GM12878 (cell line): ENCODE data around the gene DCAF6. TPM values are rescaled to one million over a fixed set of nuclear protein-coding genes. Genes with fewer than 3 reads are reported as not detected.

Source experiments
- ATAC-seq: fragments of 200-7000 bp; cut with Tn5 transposase; 3 replicates; pipeline ENCODE4 v1.9.1; 2020; ENCODE audit warnings: mild to moderate bottlenecking, moderate library complexity
- BruUV-seq: library from RNA; stranded (reverse); fragments of 400-500 nt; replicated peaks from 2 replicates; lab custom pipeline; 2021; lab: Mats Ljungman, UMichigan
- CTCF ChIA-PET: fragments of 300-600 bp; sonication (Branson Sonifier 250); formaldehyde crosslinking; extraction: SDS; loops from one replicate; lab custom pipeline; 2021; ENCODE audit warnings: inconsistent platforms; lab: Yijun Ruan, JAX
- POLR2A ChIA-PET: fragments of 350-600 bp; formaldehyde crosslinking; extraction: SDS; loops from one replicate; lab custom pipeline; 2021; ENCODE audit warnings: inconsistent platforms; lab: Charles Lee
- RAD21 ChIA-PET: fragments of 300-600 bp; sonication (Branson Sonifier 250); formaldehyde crosslinking; loops from one replicate; lab custom pipeline; 2023; ENCODE audit warnings: antibody characterized with exemption; ENCODE audit not compliant: unreplicated experiment; lab: Charles Lee
- SMC1A ChIA-PET: fragments of 300-600 bp; sonication (Branson Sonifier 250); formaldehyde crosslinking; loops from one replicate; lab custom pipeline; 2023; ENCODE audit not compliant: unreplicated experiment, uncharacterized antibody; lab: Charles Lee
- DNase-seq: peaks from one replicate; pipeline ENCODE4 v3.0.0-alpha.2; 2011; ENCODE audit warnings: low read depth, low spot score
- FAIRE-seq: peaks from 3 replicates; lab custom pipeline; 2011; peaks lifted over from hg19 to GRCh38; lab: Jason Lieb, UNC
- H2AFZ ChIP-seq: 2 replicates; pipeline ENCODE4 v1.6.0; 2011; ENCODE audit warnings: low read depth, low read length, control low read depth; ENCODE audit not compliant: control insufficient read depth
- H3K27ac ChIP-seq: 2 replicates; pipeline ENCODE4 v1.5.1; 2011; ENCODE audit warnings: control low read depth; ENCODE audit not compliant: control insufficient read depth, insufficient read depth
- H3K27me3 ChIP-seq, 2 experiments: replicated peaks in 1 of 2; 2 replicates each; pipeline versions ENCODE4 v1.6.0 to v1.6.1; 2011; ENCODE audit warnings: low read length in 1 of 2; ENCODE audit not compliant: control insufficient read depth in 2 of 2, insufficient read depth in 2 of 2
- H3K36me3 ChIP-seq, 2 experiments: 2 replicates each; pipeline ENCODE4 v1.5.1; 2011; ENCODE audit warnings: low read length in 1 of 2; ENCODE audit not compliant: control insufficient read depth in 2 of 2, insufficient read depth in 2 of 2
- H3K4me1 ChIP-seq: 2 replicates; pipeline ENCODE4 v1.6.1; 2011; ENCODE audit warnings: mild to moderate bottlenecking, low read length, moderate library complexity, mixed read lengths; ENCODE audit not compliant: control insufficient read depth, insufficient read depth
- H3K4me2 ChIP-seq: 2 replicates; pipeline ENCODE4 v1.6.0; 2011; ENCODE audit warnings: control low read depth; ENCODE audit not compliant: control insufficient read depth, insufficient read depth
- H3K4me3 ChIP-seq: fragments of 200-600 bp; sonication (generic); 2 replicates; pipeline ENCODE4 v1.5.1; 2016
- H3K79me2 ChIP-seq: 2 replicates; pipeline ENCODE4 v1.6.0; 2011; ENCODE audit warnings: low read length; ENCODE audit not compliant: control insufficient read depth, insufficient read depth
- H3K9ac ChIP-seq: 2 replicates; pipeline ENCODE4 v1.8.0; 2011; ENCODE audit warnings: low read length, control low read depth, mixed read lengths; ENCODE audit not compliant: control insufficient read depth, insufficient read depth
- H3K9me3 ChIP-seq: replicated peaks from 3 replicates; pipeline ENCODE4 v1.5.1; 2011; ENCODE audit warnings: mild to moderate bottlenecking, low read length; ENCODE audit not compliant: control insufficient read depth, insufficient read depth
- H4K20me1 ChIP-seq: 2 replicates; pipeline ENCODE4 v1.6.0; 2011; ENCODE audit not compliant: control insufficient read depth, insufficient read depth
- CHD2 ChIP-seq: IDR thresholded peaks from 2 replicates; pipeline ENCODE4 v1.6.1; 2011; ENCODE audit warnings: low read depth, low read length, improper control_type of control experiment, borderline replicate concordance
- CREB1 ChIP-seq: IDR thresholded peaks from 2 replicates; pipeline ENCODE4 v1.6.1; 2012; ENCODE audit warnings: low read depth, mild to moderate bottlenecking, inconsistent platforms
- MYB ChIP-seq: fragments of 150-350 bp; IDR thresholded peaks from 2 replicates; pipeline ENCODE4 v1.6.1; 2014; ENCODE audit warnings: mild to moderate bottlenecking, low read depth, low read length, borderline replicate concordance
- PAX5 ChIP-seq: IDR thresholded peaks from 2 replicates; pipeline ENCODE4 v1.6.1; 2011; ENCODE audit warnings: low read depth, low read length, borderline replicate concordance
- PML ChIP-seq: IDR thresholded peaks from 2 replicates; pipeline ENCODE4 v1.6.1; 2012; ENCODE audit warnings: low read length, inconsistent platforms
- RB1 ChIP-seq: fragments of 450-650 bp; formaldehyde crosslinking; IDR thresholded peaks from 2 replicates; pipeline ENCODE4 v1.6.1; 2017; ENCODE audit warnings: mild to moderate bottlenecking, borderline replicate concordance
- RFX5 ChIP-seq: IDR thresholded peaks from 2 replicates; pipeline ENCODE4 v1.6.1; 2011; ENCODE audit warnings: low read depth, low read length, improper control_type of control experiment
- SMAD1 ChIP-seq: fragments of 450-650 bp; IDR thresholded peaks from 2 replicates; pipeline ENCODE4 v1.6.1; 2018; ENCODE audit warnings: mild to moderate bottlenecking, low read depth; ENCODE audit not compliant: partially characterized antibody
- SMC3 ChIP-seq: IDR thresholded peaks from 2 replicates; pipeline ENCODE4 v1.6.1; 2011; ENCODE audit warnings: low read length, improper control_type of control experiment, borderline replicate concordance
- TAF1 ChIP-seq: IDR thresholded peaks from 2 replicates; pipeline ENCODE4 v1.6.1; 2011; ENCODE audit warnings: mild to moderate bottlenecking, low read depth, low read length, borderline replicate concordance
- YY1 ChIP-seq: IDR thresholded peaks from 2 replicates; pipeline ENCODE4 v1.6.1; 2011; ENCODE audit warnings: low read depth, mild to moderate bottlenecking, low read length
- ZBED1 ChIP-seq: IDR thresholded peaks from 2 replicates; pipeline ENCODE4 v1.6.1; 2016; ENCODE audit warnings: borderline replicate concordance
- ZNF274 ChIP-seq: IDR thresholded peaks from one replicate; pipeline ENCODE4 v1.8.0; 2011; ENCODE audit not compliant: insufficient read length, insufficient read depth
- ZZZ3 ChIP-seq: IDR thresholded peaks from 2 replicates; pipeline ENCODE4 v1.6.1; 2011; ENCODE audit warnings: low read depth; ENCODE audit not compliant: control insufficient read depth, insufficient read length
- WGBS: methylation state at CpG from one replicate; pipeline ENCODE4 v1.1.6; 2016; ENCODE audit warnings: low lambda C conversion rate; ENCODE audit not compliant: insufficient replicate concordance, insufficient coverage; ENCODE audit errors: missing lambda C conversion rate; 5-methylcytosine and 5-hydroxymethylcytosine counted together
- in situ Hi-C: fragments of 300-500 bp; cut with MboI; formaldehyde crosslinking; loops from 9 replicates; pipeline ENCODE4 v1.14.3; 2018; ENCODE audit warnings: mixed read lengths
- intact Hi-C: fragments of 100-400 bp; cut with micrococcal nuclease; formaldehyde crosslinking; loops from one replicate; pipeline ENCODE4 v1.14.2; 2022; ENCODE audit not compliant: unreplicated experiment
- polyA plus RNA-seq, 11 experiments: library from polyadenylated mRNA; depleted of rRNA in 4 of 11; unstranded in 6 of 11; stranded (reverse) in 5 of 11; fragments of >200 nt; fragmentation: Nextera tagmentation in 4 of 11; fragmentation: Illumina TruSeq in 1 of 11; extraction: Ambion mirVana in 4 of 11; extraction: Trizol in 1 of 11; gene quantifications; 1 replicate in 1 of 11; 2 replicates in 10 of 11; pipeline versions ENCODE4 v1.2.1 to v1.2.3, GENCODE V29; 2011 to 2016; ENCODE audit warnings: inconsistent platforms in 2 of 11, missing spikeins in 2 of 11, low read depth in 1 of 11
- total RNA-seq, 4 experiments: library from RNA; depleted of rRNA in 3 of 4; stranded (reverse); fragments of >200 nt in 3 of 4; fragmentation: Illumina TruSeq in 1 of 4; extraction: Trizol in 1 of 4; gene quantifications; 2 replicates each; pipeline versions ENCODE4 v1.2.1 to v1.2.3, GENCODE V29; 2013 to 2021
- TF ChIP-seq, protein P1 (sequence below): fragments of 450-650 bp; formaldehyde crosslinking; IDR thresholded peaks from 2 replicates; pipeline ENCODE4 v1.4.0; 2022; ENCODE audit warnings: mild to moderate bottlenecking, moderate library complexity
- TF ChIP-seq, protein P2 (sequence below): IDR thresholded peaks from 2 replicates; pipeline ENCODE4 v1.6.1; 2012; ENCODE audit warnings: mild to moderate bottlenecking, low read depth, low read length
- TF ChIP-seq, protein P3 (sequence below): IDR thresholded peaks from 2 replicates; pipeline ENCODE4 v1.6.1; 2012; ENCODE audit warnings: low read depth, low read length, improper control_type of control experiment

Gene DCAF6
- total and polyA plus RNA-seq, 10 of the 15 experiments (the other 5 are each of a cell fraction or from before 2014, with no cell fraction given) = 11.4 to 62.7 (median 33.0) TPM

DNA sequence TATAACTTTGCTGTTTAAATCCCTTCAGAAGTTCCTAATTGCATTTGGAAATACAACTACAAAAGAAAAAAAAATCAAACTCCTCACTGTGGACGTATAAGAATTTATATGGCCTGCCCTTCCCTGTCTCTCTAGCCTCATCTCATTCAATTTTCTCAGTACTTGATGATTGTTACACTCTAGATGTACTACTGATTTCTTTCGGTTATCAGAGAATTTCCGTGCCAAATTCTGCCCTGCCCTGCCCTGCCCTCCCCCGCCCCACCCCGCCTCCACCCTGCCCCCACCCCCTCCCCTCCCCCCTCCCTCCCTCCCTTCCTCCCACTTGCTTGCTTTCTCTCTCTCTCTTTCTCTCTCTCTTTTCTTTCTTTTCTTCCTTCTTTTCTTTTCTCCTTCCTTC lies 72.1 kb downstream of the DCAF6 start:
- BruUV-seq = no TSS peak
- no peaks in the 10 kb centered on the region for H4K20me1 ChIP-seq
- no peak for FAIRE-seq
- peaks cover 0 to 5% of the 10 kb centered on the region in 2 experiments; a peak in 2 of 4 replicates for H3K36me3 ChIP-seq
- no peak overlapping the region for H3K27ac ChIP-seq
- no peak for ATAC-seq
- no peaks in the 10 kb centered on the region for H3K9me3 ChIP-seq
- H3K27me3 ChIP-seq = no peaks in the 10 kb centered on the region
- ChIA-PET SMC1A (no interaction called here), CTCF (no interaction called here), RAD21 (no interaction called here), POLR2A (no interaction called here)
- H3K79me2 ChIP-seq = no peaks in the 10 kb centered on the region
- TF ChIP-seq RB1 (no peak), PAX5 (no peak), TAF1 (no peak), RFX5 (no peak), MYB (no peak), SMAD1 (no peak), CHD2 (no peak), SMC3 (no peak), PML (no peak), ZNF274 (no peak), ZBED1 (no peak), ZZZ3 (no peak), YY1 (no peak), CREB1 (no peak)
- TF ChIP-seq, protein P1, sequence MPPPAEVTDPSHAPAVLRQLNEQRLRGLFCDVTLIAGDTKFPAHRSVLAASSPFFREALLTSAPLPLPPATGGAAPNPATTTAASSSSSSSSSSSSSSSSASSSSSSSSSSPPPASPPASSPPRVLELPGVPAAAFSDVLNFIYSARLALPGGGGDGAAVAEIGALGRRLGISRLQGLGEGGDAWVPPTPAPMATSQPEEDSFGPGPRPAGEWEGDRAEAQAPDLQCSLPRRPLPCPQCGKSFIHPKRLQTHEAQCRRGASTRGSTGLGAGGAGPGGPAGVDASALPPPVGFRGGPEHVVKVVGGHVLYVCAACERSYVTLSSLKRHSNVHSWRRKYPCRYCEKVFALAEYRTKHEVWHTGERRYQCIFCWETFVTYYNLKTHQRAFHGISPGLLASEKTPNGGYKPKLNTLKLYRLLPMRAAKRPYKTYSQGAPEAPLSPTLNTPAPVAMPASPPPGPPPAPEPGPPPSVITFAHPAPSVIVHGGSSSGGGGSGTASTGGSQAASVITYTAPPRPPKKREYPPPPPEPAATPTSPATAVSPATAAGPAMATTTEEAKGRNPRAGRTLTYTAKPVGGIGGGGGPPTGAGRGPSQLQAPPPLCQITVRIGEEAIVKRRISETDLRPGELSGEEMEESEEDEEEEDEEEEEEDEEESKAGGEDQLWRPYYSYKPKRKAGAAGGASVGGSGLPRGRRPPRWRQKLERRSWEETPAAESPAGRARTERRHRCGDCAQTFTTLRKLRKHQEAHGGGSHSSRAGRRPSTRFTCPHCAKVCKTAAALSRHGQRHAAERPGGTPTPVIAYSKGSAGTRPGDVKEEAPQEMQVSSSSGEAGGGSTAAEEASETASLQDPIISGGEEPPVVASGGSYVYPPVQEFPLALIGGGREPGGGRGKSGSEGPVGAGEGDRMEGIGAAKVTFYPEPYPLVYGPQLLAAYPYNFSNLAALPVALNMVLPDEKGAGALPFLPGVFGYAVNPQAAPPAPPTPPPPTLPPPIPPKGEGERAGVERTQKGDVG = no peak
- TF ChIP-seq, protein P2, sequence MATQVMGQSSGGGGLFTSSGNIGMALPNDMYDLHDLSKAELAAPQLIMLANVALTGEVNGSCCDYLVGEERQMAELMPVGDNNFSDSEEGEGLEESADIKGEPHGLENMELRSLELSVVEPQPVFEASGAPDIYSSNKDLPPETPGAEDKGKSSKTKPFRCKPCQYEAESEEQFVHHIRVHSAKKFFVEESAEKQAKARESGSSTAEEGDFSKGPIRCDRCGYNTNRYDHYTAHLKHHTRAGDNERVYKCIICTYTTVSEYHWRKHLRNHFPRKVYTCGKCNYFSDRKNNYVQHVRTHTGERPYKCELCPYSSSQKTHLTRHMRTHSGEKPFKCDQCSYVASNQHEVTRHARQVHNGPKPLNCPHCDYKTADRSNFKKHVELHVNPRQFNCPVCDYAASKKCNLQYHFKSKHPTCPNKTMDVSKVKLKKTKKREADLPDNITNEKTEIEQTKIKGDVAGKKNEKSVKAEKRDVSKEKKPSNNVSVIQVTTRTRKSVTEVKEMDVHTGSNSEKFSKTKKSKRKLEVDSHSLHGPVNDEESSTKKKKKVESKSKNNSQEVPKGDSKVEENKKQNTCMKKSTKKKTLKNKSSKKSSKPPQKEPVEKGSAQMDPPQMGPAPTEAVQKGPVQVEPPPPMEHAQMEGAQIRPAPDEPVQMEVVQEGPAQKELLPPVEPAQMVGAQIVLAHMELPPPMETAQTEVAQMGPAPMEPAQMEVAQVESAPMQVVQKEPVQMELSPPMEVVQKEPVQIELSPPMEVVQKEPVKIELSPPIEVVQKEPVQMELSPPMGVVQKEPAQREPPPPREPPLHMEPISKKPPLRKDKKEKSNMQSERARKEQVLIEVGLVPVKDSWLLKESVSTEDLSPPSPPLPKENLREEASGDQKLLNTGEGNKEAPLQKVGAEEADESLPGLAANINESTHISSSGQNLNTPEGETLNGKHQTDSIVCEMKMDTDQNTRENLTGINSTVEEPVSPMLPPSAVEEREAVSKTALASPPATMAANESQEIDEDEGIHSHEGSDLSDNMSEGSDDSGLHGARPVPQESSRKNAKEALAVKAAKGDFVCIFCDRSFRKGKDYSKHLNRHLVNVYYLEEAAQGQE = no peak
- TF ChIP-seq, protein P3, sequence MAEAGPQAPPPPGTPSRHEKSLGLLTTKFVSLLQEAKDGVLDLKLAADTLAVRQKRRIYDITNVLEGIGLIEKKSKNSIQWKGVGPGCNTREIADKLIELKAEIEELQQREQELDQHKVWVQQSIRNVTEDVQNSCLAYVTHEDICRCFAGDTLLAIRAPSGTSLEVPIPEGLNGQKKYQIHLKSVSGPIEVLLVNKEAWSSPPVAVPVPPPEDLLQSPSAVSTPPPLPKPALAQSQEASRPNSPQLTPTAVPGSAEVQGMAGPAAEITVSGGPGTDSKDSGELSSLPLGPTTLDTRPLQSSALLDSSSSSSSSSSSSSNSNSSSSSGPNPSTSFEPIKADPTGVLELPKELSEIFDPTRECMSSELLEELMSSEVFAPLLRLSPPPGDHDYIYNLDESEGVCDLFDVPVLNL = no peak
- intact Hi-C loops (no loop called here), in situ Hi-C loops (no loop called here)
- H3K9ac ChIP-seq = no peak overlapping the region
- no peak for DNase-seq
- no peak overlapping the region for H3K4me3 ChIP-seq
- no peak overlapping the region for H2AFZ ChIP-seq
- no peak overlapping the region for H3K4me2 ChIP-seq
- no peaks in the 10 kb centered on the region for H3K4me1 ChIP-seq
- WGBS = 87% methylated on average over 3 of the region's 5 CpGs
